ENCODE data around the gene RAB30. TPM values are rescaled to one million over a fixed set of nuclear protein-coding genes. Genes with fewer than 3 reads are reported as not detected.

RAB30 gene
- total RNA-seq, 1 donor from 2014 or later = 7.7 TPM

DNA sequence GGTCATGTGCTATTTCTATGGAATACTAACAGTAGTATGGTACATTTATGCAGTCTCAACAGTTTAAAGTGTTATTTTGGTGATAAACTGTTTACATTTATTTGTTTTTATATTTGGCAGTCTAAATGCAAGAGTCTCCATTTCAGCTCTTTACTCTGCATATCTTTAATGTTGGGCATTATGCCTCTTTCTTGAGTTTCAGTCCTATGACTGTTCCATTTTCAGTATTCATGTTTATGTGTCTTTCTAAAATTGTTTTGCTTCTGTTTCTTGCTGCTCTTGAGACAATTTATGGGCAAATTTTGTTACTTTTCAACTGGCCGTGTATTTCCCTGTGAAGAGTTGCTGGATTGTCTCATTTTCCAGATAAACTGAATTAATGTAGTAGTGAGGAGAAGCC lies 6.6 kb upstream of the RAB30 start:
- TF ChIP-seq, protein P1, sequence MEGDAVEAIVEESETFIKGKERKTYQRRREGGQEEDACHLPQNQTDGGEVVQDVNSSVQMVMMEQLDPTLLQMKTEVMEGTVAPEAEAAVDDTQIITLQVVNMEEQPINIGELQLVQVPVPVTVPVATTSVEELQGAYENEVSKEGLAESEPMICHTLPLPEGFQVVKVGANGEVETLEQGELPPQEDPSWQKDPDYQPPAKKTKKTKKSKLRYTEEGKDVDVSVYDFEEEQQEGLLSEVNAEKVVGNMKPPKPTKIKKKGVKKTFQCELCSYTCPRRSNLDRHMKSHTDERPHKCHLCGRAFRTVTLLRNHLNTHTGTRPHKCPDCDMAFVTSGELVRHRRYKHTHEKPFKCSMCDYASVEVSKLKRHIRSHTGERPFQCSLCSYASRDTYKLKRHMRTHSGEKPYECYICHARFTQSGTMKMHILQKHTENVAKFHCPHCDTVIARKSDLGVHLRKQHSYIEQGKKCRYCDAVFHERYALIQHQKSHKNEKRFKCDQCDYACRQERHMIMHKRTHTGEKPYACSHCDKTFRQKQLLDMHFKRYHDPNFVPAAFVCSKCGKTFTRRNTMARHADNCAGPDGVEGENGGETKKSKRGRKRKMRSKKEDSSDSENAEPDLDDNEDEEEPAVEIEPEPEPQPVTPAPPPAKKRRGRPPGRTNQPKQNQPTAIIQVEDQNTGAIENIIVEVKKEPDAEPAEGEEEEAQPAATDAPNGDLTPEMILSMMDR (IDR thresholded peaks at IDR 0.05) = no peak
- Histone ChIP-seq H3K27me3 (no peaks in the 10 kb centered on the region), H3K36me3 (peaks cover 6 to 21% of the 10 kb centered on the region in 2 donors), H3K4me3 (no peak overlapping the region), H3K9me3 (no peaks in the 10 kb centered on the region), H3K27ac (no peak overlapping the region), H3K4me1 (peaks cover 3 to 6% of the 10 kb centered on the region in 2 donors)
- DNase-seq (ENCODE audit: low spot score in 2 of 2) = no peak
- intact Hi-C loops (cut with DNase I) = no loop called here

DNA sequence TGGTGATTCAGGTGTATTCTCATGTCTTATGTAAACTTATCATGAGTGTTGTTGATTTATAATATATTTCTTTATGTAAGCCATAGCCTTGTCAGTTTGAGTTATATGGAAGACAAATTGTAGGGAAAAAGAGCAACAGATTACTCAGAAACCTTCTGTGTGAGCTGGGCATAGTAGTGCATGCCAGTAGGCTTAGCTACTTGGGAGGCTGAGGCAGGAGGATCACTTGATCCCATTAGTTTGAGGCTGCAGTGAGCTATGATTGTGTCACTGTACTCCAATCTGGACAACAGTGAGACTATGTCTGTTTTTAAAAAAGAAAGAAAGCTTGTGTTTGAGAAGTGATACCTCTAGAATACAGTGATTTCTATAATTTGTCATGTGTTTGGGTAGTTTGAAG lies 2.2 kb upstream of the RAB30 start:
- Histone ChIP-seq H3K4me1 (peaks cover 11 to 20% of the 10 kb centered on the region in 2 donors), H3K4me3 (peak overlapping the region in 1 of 2 donors; percentile 74), H3K36me3 (peaks cover 6 to 21% of the 10 kb centered on the region in 2 donors), H3K27me3 (no peaks in the 10 kb centered on the region), H3K9me3 (no peaks in the 10 kb centered on the region), H3K27ac (no peak overlapping the region)
- DNase-seq (ENCODE audit: low spot score in 2 of 2) = no peak
- TF ChIP-seq, protein P1 (IDR thresholded peaks at IDR 0.05) = no peak
- intact Hi-C loops (cut with DNase I) = loop anchor here (2.0 to 5.0 kb wide), 3 partner anchors 82 to 213 kb away; partner anchors contain the start of genes CCDC90B, DDIAS and PRCP

- Histone ChIP-seq H3K27me3 (no peaks in the 10 kb centered on the region), H3K27ac (peak overlapping the region in 1 of 2 donors; percentile 95), H3K4me1 (peaks cover 11 to 21% of the 10 kb centered on the region in 2 donors), H3K9me3 (no peaks in the 10 kb centered on the region), H3K4me3 (peak overlapping the region; percentile 71 to 74), H3K36me3 (peaks cover 3 to 21% of the 10 kb centered on the region in 2 donors)
- TF ChIP-seq, protein P1 (IDR thresholded peaks at IDR 0.05) = no peak
- intact Hi-C loops (cut with DNase I) = loop anchor here (2.0 to 5.0 kb wide), 3 partner anchors 81 to 214 kb away; partner anchors contain the start of genes CCDC90B, DDIAS and PRCP
- DNase-seq (ENCODE audit: low spot score in 2 of 2) = no peak
Measured at GRCh38 chr11:83073258-83073657, 1.6 kb upstream of the RAB30 start.

DNA sequence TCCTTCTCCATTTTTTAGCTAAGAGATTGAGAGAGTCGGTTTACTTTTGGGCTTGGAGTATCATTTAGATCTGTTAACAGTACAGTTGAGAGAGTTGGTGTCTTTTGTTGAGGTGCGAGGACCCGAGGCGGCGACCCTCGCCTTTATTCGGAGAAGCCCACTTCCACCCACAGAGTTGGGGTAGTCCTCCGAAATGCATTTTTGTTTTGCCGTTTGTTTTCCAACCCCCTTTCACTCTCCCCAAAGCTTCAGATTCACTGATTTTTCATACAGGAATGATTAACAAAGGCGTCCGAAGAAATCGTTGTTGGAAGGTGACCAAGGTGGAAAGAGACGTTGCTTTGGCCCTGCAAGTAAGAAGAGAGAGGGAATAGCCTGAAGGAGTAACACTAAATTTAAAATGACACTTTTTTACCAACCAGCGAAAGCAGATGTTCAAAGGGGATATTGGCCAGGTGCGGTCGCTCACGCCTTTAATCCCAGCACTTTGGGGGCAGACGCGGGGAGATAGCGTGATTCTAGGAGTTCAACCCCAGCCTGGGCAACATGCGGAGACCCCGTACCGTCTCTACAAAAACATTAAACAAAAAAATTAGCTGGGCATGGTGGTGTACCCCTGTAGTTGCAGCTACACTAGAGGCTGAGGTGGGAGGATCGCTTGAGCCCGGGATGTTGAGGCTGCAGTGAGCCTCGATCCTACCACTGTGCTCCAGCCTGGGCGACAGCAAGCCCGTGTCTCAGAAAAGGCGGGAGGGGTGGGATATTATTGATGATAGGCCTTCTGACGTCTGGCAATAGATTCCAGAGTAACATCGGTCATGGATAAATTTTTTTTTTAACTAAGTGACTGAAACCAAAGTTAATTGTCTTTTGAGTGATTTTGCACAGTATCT lies 899 bp upstream of the RAB30 start:
- H3K36me3 ChIP-seq = peaks cover 3 to 18% of the 10 kb centered on the region in 2 donors
- peaks cover 11 to 21% of the 10 kb centered on the region in 2 donors for H3K4me1 ChIP-seq
- H3K9me3 ChIP-seq = no peaks in the 10 kb centered on the region
- intact Hi-C loops (cut with DNase I) = loop anchor here (2.0 to 5.0 kb wide), 3 partner anchors 80 to 215 kb away; partner anchors contain the start of genes CCDC90B, DDIAS and PRCP
- peak overlapping the region; percentile 71 to 74 for H3K4me3 ChIP-seq
- no peak for DNase-seq (ENCODE audit: low spot score in 2 of 2)
- TF ChIP-seq, protein P1 (IDR thresholded peaks at IDR 0.05) = no peak
- peak overlapping the region; percentile 94 to 95 for H3K27ac ChIP-seq
- no peaks in the 10 kb centered on the region for H3K27me3 ChIP-seq

DNA sequence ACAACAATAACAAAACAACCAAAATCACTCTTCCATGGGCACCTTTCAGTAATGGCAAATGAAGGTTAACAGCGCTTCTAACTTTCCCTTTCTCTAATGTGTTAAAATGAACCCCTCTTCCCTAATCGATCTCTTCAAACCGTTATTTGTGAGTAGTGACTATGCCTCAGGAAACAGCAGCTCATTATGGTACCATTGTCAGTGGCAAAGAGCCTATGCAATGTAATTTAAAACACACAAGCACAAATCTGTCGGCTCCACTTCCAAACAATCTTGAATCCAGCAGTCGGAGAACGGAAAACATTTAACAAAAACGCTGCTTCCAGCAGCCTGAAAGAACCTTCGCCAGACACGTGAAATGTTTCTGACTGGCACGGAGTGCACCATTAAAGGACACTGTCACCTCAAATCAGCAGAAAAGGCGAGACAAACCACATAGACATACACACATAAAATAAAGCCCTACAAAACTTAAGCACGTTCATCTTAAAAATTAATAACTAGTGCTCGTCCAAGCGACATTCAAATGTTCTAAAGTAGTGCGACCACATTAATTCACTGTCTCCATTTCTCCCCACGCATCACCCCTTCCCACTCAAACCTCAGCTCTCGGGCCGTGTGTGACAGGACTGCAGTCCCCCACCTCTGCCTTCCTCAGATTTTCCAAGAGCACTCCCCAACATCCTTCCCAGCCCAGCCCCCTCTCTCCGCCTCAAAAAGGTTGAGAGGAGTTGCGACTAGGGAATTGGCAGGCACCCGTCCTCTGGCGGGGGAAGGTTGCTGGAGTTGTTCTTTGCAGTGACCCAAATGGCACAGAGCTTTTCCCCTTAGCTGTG lies 748 bp downstream of the RAB30 start:
- H3K36me3 ChIP-seq = peaks cover 3 to 13% of the 10 kb centered on the region in 2 donors
- TF ChIP-seq, protein P1 (IDR thresholded peaks at IDR 0.05) = no peak
- peak overlapping the region; percentile 94 to 95 for H3K27ac ChIP-seq
- no peaks in the 10 kb centered on the region for H3K9me3 ChIP-seq
- peak overlapping the region; percentile 71 to 74 for H3K4me3 ChIP-seq
- no peaks in the 10 kb centered on the region for H3K27me3 ChIP-seq
- intact Hi-C loops (cut with DNase I) = loop anchor here (1.0 to 5.0 kb wide), 6 partner anchors 19 to 216 kb away; partner anchors contain the start of genes ANKRD42, CCDC90B and PCF11
- H3K4me1 ChIP-seq = peaks cover 11 to 21% of the 10 kb centered on the region in 2 donors
- DNase-seq (ENCODE audit: low spot score in 2 of 2) = no peak

All from ascending aorta (tissue), 2 donors.